ENCODE results near the gene SPECC1L. TPM values are rescaled to one million over a fixed set of nuclear protein-coding genes. Genes with fewer than 3 reads are reported as not detected.

The SPECC1L gene
- total and polyA plus RNA-seq, 9 donors: 19.3 to 94.4 (median 66.3) TPM

DNA sequence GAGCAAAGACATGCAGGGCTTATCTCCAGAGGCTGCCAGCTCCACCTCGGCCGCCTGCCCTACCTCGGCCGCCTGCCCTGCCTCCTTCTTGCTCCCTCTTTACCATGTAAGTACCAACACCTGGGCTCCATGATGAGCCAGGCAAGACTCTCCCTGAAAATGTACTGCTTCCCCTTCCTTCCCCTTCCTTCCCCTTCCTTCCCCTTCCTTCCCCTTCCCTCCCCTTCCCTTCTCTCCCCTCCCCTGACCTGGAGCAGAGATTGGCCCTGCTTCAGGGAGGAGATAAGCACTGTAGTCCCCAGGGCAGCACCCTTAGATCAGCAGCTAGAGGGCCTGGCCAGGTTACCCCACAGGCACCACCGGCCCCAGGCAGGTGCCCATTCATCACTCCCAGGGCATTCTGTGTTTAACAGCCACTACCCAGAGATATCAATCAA lies 131.3 kb downstream of the SPECC1L start:
- Histone ChIP-seq H3K27ac (no peak overlapping the region), H3K27me3 (no peaks in the 10 kb centered on the region), H3K9me3 (no peaks in the 10 kb centered on the region), H3K36me3 (no peaks in the 10 kb centered on the region), H3K4me3 (no peak overlapping the region), H3K4me1 (ENCODE audit: insufficient read depth) (peaks cover 7% of the 10 kb centered on the region)
- intact Hi-C loops (cut with DNase I): no loop called here
- no peak for DNase-seq
- 89 to 95% (median 93%) methylated on average over 5 of the region's 5 CpGs for WGBS, 3 donors
- TF ChIP-seq, protein P1, sequence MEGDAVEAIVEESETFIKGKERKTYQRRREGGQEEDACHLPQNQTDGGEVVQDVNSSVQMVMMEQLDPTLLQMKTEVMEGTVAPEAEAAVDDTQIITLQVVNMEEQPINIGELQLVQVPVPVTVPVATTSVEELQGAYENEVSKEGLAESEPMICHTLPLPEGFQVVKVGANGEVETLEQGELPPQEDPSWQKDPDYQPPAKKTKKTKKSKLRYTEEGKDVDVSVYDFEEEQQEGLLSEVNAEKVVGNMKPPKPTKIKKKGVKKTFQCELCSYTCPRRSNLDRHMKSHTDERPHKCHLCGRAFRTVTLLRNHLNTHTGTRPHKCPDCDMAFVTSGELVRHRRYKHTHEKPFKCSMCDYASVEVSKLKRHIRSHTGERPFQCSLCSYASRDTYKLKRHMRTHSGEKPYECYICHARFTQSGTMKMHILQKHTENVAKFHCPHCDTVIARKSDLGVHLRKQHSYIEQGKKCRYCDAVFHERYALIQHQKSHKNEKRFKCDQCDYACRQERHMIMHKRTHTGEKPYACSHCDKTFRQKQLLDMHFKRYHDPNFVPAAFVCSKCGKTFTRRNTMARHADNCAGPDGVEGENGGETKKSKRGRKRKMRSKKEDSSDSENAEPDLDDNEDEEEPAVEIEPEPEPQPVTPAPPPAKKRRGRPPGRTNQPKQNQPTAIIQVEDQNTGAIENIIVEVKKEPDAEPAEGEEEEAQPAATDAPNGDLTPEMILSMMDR (IDR thresholded peaks at IDR 0.05): no peak
- TF ChIP-seq EP300 (IDR thresholded peaks at IDR 0.05) (no peak), POLR2A (IDR thresholded peaks at IDR 0.05) (no peak)

DNA sequence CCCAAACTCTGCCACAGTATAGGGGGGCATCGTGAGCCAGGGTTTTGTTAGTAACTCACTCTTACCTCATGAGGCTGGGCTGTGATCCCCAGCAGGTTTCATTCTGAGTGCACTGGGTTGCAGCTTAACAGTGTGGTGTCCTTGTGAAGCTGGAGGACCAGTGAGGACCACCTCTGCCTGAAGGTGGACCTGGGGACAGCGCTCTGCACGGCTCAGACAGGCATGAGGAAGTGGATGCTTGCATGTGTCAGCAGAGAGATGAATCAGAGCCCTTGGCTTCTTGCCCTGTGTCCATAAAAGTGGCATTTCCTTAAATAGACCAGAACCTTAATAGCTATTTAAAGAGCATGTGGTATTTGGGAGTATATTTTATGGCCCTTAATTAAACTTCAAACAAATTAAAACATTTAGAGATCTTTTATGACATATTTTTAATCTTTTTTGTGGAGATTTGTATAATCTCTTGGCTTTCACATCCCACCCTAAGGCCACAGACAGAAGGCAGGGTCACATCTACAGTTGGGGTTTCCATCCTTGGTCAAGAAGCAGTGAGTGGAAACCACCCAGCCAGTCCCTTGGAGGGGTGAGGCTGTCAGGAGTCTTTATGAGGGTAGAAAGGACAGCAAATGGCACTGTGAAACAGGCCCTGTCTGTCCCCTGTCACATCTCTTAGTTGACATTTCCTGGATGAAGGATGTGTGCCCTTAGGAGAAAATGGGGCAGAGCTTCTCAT lies 132.0 kb downstream of the SPECC1L start:
- intact Hi-C loops (cut with DNase I): no loop called here
- Histone ChIP-seq H3K4me3 (no peak overlapping the region), H3K9me3 (no peaks in the 10 kb centered on the region), H3K27ac (no peak overlapping the region), H3K4me1 (ENCODE audit: insufficient read depth) (peaks cover 9% of the 10 kb centered on the region), H3K27me3 (no peaks in the 10 kb centered on the region), H3K36me3 (no peaks in the 10 kb centered on the region)
- WGBS, 3 donors: 35 to 41% (median 39%) methylated on average over 3 of the region's 3 CpGs
- TF ChIP-seq EP300 (IDR thresholded peaks at IDR 0.05) (no peak), POLR2A (IDR thresholded peaks at IDR 0.05) (no peak)
- TF ChIP-seq, protein P1 (IDR thresholded peaks at IDR 0.05): no peak
- peak in 4 of 5 donors; percentile 43 to 73 (median 60) for DNase-seq

GRCh38 chr22:24403346-24403745 lies 132.7 kb downstream of the SPECC1L start:
- Histone ChIP-seq H3K27ac (no peak overlapping the region), H3K36me3 (no peaks in the 10 kb centered on the region), H3K27me3 (no peaks in the 10 kb centered on the region), H3K4me3 (no peak overlapping the region), H3K9me3 (no peaks in the 10 kb centered on the region), H3K4me1 (ENCODE audit: insufficient read depth) (peaks cover 15% of the 10 kb centered on the region)
- no peak for TF ChIP-seq EP300 (IDR thresholded peaks at IDR 0.05)
- TF ChIP-seq, protein P1 (IDR thresholded peaks at IDR 0.05): no peak
- TF ChIP-seq POLR2A (IDR thresholded peaks at IDR 0.05): no peak
- intact Hi-C loops (cut with DNase I): no loop called here
- 89 to 91% (median 89%) methylated on average over 3 of the region's 3 CpGs for WGBS, 3 donors
- no peak for DNase-seq

DNA sequence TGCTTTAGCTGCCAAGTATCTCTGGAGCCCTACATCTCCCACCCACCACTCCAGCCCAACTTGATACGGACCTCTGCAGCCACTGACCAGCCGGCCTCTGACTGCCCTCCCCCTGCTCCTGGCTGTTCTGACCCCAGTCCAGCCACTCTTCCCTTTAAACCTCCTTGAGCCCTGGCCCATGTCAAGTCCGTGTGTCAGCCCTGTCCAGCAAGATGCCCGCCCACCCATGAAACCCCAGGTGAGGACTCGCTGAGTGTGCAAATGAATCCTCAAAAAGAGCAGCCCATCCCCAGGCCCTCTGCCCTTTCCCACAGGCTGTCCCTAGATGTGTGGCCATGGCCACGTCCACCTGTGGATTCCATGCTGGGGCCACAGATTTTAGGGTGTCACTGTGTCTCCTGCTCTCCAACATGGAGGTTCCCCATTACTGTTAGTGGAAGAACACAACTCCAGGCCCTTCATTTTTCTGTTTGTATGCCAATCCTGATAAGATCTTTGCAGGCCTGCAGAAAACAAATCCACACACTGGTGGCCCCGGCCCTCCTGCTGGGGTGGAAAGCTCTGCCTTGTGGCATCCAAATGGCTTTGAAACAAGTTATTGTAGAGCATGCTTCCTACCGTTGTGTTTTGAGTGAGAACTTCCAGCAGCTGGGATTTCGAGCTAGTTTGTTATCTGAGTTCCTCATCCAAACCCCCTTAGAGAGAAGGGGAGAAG lies 134.1 kb downstream of the SPECC1L start:
- DNase-seq: no peak
- 82 to 85% (median 84%) methylated on average over 9 of the region's 9 CpGs for WGBS, 3 donors
- Histone ChIP-seq H3K4me3 (no peak overlapping the region), H3K27ac (no peak overlapping the region), H3K36me3 (no peaks in the 10 kb centered on the region), H3K4me1 (ENCODE audit: insufficient read depth) (peaks cover 15% of the 10 kb centered on the region), H3K9me3 (no peaks in the 10 kb centered on the region), H3K27me3 (no peaks in the 10 kb centered on the region)
- intact Hi-C loops (cut with DNase I): no loop called here
- TF ChIP-seq, protein P1 (IDR thresholded peaks at IDR 0.05): no peak
- TF ChIP-seq EP300 (IDR thresholded peaks at IDR 0.05) (no peak), POLR2A (IDR thresholded peaks at IDR 0.05) (no peak)
